Epithelial cell of esophagus (primary cell): ENCODE data around the gene ANKDD1A.

Source experiments
- DNase-seq: peaks from one replicate; pipeline ENCODE4 v3.0.0; 2010; ENCODE audit warnings: low read depth
- H3K4me3 ChIP-seq: 2 replicates; pipeline ENCODE4 v1.5.1; 2011; ENCODE audit warnings: mild to moderate bottlenecking, low read length, control low read depth
- CTCF ChIP-seq: IDR thresholded peaks from 2 replicates; pipeline ENCODE4 v1.5.1; 2011; ENCODE audit warnings: low read depth, mild to moderate bottlenecking, low read length, control low read depth, inconsistent platforms; ENCODE audit not compliant: insufficient read depth; ENCODE audit errors: missing control alignments

The ANKDD1A gene

GRCh38 chr15:64923546-64923945, 11.8 kb downstream of the ANKDD1A start:
- DNase-seq = no peak
- no peak for TF ChIP-seq CTCF
- H3K4me3 ChIP-seq = no peak overlapping the region

GRCh38 chr15:64925335-64926330, 13.9 kb downstream of the ANKDD1A start:
- no peak overlapping the region for H3K4me3 ChIP-seq
- DNase-seq = no peak
- TF ChIP-seq CTCF = no peak

GRCh38 chr15:64926661-64927060, 15.0 kb downstream of the ANKDD1A start:
- no peak for DNase-seq
- H3K4me3 ChIP-seq = no peak overlapping the region
- no peak for TF ChIP-seq CTCF

- TF ChIP-seq CTCF = no peak
- no peak overlapping the region for H3K4me3 ChIP-seq
- DNase-seq = no peak
Observed at GRCh38 chr15:64928626-64929220, 17.0 kb downstream of the ANKDD1A start.

GRCh38 chr15:64930019-64930652, 18.4 kb downstream of the ANKDD1A start:
- no peak for DNase-seq

More at GRCh38 chr15:64930019-64930652, 18.4 kb downstream of the ANKDD1A start:
- H3K4me3 ChIP-seq = no peak overlapping the region
- TF ChIP-seq CTCF = no peak
